ENCODE results near the gene TCHP. TPM values are rescaled to one million over a fixed set of nuclear protein-coding genes. Genes with fewer than 3 reads are reported as not detected.

TCHP gene
- total RNA-seq, 1 experiment from 2014 or later, result 13.3 TPM

DNA sequence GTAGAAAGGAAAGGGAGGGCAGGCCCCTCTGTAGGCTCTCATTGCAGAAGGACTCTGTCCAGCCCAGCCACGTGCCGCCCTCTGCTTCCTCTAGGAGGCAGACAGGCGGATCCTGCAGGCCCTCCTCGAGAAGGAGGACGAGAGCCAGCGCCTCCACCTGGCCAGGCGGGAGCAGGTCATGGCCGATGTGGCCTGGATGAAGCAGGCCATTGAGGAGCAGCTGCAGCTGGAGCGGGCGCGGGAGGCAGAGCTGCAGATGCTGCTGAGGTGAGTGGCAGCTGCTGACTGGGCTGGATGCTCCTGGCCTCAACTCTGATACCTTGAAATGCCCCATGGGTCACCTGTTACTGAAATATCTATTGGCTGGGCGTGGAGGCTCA lies 10.9 kb downstream of the TCHP start:
- Histone ChIP-seq H3K4me2 (ENCODE audit: insufficient read depth, insufficient read length, low read length) (no peak overlapping the region), H3K56ac (ENCODE audit: insufficient read length, low read depth, low read length) (no peak overlapping the region), H2BK12ac (ENCODE audit: insufficient read length, low read depth, low read length) (no peak overlapping the region), H3K18ac (ENCODE audit: insufficient read length, low read depth, low read length) (no peak overlapping the region), H2AFZ (ENCODE audit: low read length) (no peak overlapping the region), H3K27me3 (ENCODE audit: insufficient read depth, low read length) (peaks cover 3% of the 10 kb centered on the region; the same call in 1 of the 2 replicates), H3K23me2 (ENCODE audit: insufficient read length, low read depth, low read length, poor library complexity, severe bottlenecking) (no peaks in the 10 kb centered on the region), H4K8ac (replicated peaks; ENCODE audit: insufficient read length, low read depth, low read length) (no peak overlapping the region), H3K4me1 (ENCODE audit: insufficient read depth, low read length) (no peaks in the 10 kb centered on the region), H3K14ac (ENCODE audit: insufficient read depth, low read length) (no peak overlapping the region), H3K79me1 (ENCODE audit: insufficient read depth, low read depth, low read length, poor library complexity, severe bottlenecking) (no peaks in the 10 kb centered on the region), H3K27ac (ENCODE audit: insufficient read length, low read depth, low read length) (no peak overlapping the region), H4K20me1 (ENCODE audit: control insufficient read depth, insufficient read depth, insufficient read length) (no peaks in the 10 kb centered on the region), H2BK20ac (ENCODE audit: low read depth, low read length, poor library complexity, severe bottlenecking) (no peak overlapping the region), H4K5ac (ENCODE audit: insufficient read length, low read depth, low read length) (no peak overlapping the region), H3K4ac (ENCODE audit: low read depth, low read length) (no peak overlapping the region), H2BK15ac (ENCODE audit: low read depth, low read length) (no peak overlapping the region), H3K9me3 (ENCODE audit: control insufficient read depth, low read depth, low read length) (no peaks in the 10 kb centered on the region), H4K91ac (ENCODE audit: insufficient read length, low read depth, low read length) (no peak overlapping the region), H3K23ac (ENCODE audit: insufficient read length, low read depth, low read length) (no peak overlapping the region), H2BK120ac (ENCODE audit: low read depth, low read length, poor library complexity, severe bottlenecking) (no peak overlapping the region), H2AK5ac (ENCODE audit: insufficient read length, low read length) (no peak overlapping the region), H3T11ph (ENCODE audit: low read length) (no peak overlapping the region), H3K9ac (ENCODE audit: extremely low read depth, insufficient read length, low read length) (no peak overlapping the region), H3K79me2 (ENCODE audit: insufficient read depth, low read length) (no peaks in the 10 kb centered on the region), H2BK5ac (ENCODE audit: insufficient read length, low read length) (no peak overlapping the region)
- Mint-ChIP-seq H3K36me3 (ENCODE audit: insufficient read depth in 1 of 3, low read depth in 3 of 3) (peaks cover 3 to 74% (median 36%) of the 10 kb centered on the region in 3 experiments), H3K27ac (no peak overlapping the region), H3K4me1 (0 out of 4 replicates have a peak, but pooled peaks cover 3 to 4% of the 10 kb centered on the region in 2 experiments), H3K27me3 (ENCODE audit: low read depth) (peaks cover 17% of the 10 kb centered on the region), H3K4me3 (no peak overlapping the region), H3K9me3 (no peaks in the 10 kb centered on the region)
- TF ChIP-seq, protein P1, sequence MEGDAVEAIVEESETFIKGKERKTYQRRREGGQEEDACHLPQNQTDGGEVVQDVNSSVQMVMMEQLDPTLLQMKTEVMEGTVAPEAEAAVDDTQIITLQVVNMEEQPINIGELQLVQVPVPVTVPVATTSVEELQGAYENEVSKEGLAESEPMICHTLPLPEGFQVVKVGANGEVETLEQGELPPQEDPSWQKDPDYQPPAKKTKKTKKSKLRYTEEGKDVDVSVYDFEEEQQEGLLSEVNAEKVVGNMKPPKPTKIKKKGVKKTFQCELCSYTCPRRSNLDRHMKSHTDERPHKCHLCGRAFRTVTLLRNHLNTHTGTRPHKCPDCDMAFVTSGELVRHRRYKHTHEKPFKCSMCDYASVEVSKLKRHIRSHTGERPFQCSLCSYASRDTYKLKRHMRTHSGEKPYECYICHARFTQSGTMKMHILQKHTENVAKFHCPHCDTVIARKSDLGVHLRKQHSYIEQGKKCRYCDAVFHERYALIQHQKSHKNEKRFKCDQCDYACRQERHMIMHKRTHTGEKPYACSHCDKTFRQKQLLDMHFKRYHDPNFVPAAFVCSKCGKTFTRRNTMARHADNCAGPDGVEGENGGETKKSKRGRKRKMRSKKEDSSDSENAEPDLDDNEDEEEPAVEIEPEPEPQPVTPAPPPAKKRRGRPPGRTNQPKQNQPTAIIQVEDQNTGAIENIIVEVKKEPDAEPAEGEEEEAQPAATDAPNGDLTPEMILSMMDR (conservative IDR thresholded peaks at IDR 0.05), result peak; percentile 97
- no CpG with 5 or more reads among the region's 12 CpGs for WGBS (ENCODE audit: extremely low coverage, insufficient read length, low lambda C conversion rate)
- DNase-seq, result peak; percentile 96

All from H9 (cell line).